ENCODE data around the gene ICAM1.
"Not testable (repeated sequence)": the region's sequence is repeated elsewhere in the genome, so short reads cannot be mapped to it uniquely, and the experiment has no call there.

ICAM1 gene

GRCh38 chr19:10230173-10230860 lies 40.6 kb upstream of the ICAM1 start:
- Histone ChIP-seq H3K4me2 (ENCODE audit: low read length) (peak overlapping the region; percentile 99), H3K4me3 (ENCODE audit: low read length) (peak overlapping the region; percentile 87), H3K4me1 (ENCODE audit: control insufficient read depth, insufficient read depth, low read length) (peaks cover 19% of the 10 kb centered on the region), H3K9ac (ENCODE audit: low read depth, low read length) (peak overlapping the region; percentile 89), H3K27me3 (ENCODE audit: control insufficient read depth, insufficient read depth, low read length) (no peaks in the 10 kb centered on the region), H3K9me3 (replicated peaks; ENCODE audit: low read length) (no peaks in the 10 kb centered on the region), H3K36me3 (ENCODE audit: insufficient read depth, low read length) (no peaks in the 10 kb centered on the region)

- H3K9ac ChIP-seq (ENCODE audit: low read depth, low read length), result peak within 1 kb of the TSS; percentile 89
- H3K36me3 ChIP-seq (ENCODE audit: insufficient read depth, low read length), result no peaks in the 10 kb centered on the region
- no peaks in the 10 kb centered on the region for H3K9me3 ChIP-seq (replicated peaks; ENCODE audit: low read length)
- H3K27me3 ChIP-seq (ENCODE audit: control insufficient read depth, insufficient read depth, low read length), result no peaks in the 10 kb centered on the region
- H3K4me1 ChIP-seq (ENCODE audit: control insufficient read depth, insufficient read depth, low read length), result peaks cover 19% of the 10 kb centered on the region
- peak within 1 kb of the TSS; percentile 87 for H3K4me3 ChIP-seq (ENCODE audit: low read length)
- H3K4me2 ChIP-seq (ENCODE audit: low read length), result peak within 1 kb of the TSS; percentile 99
Measured at GRCh38 chr19:10230861-10231611, 39.9 kb upstream of the ICAM1 start, which contains the start of gene S1PR2. S1PR2 (minus strand) TSS chr19:10231331; CDS start chr19:10224905, 6,426 bp downstream.

GRCh38 chr19:10231612-10232228 lies 39.2 kb upstream of the ICAM1 start:
- Histone ChIP-seq H3K9me3 (replicated peaks; ENCODE audit: low read length) (no peaks in the 10 kb centered on the region), H3K9ac (ENCODE audit: low read depth, low read length) (no peak overlapping the region), H3K4me1 (ENCODE audit: control insufficient read depth, insufficient read depth, low read length) (peaks cover 13% of the 10 kb centered on the region), H3K4me3 (ENCODE audit: low read length) (peak overlapping the region; percentile 87), H3K4me2 (ENCODE audit: low read length) (peak overlapping the region; percentile 99), H3K27me3 (ENCODE audit: control insufficient read depth, insufficient read depth, low read length) (no peaks in the 10 kb centered on the region), H3K36me3 (ENCODE audit: insufficient read depth, low read length) (no peaks in the 10 kb centered on the region)

- peaks cover 7% of the 10 kb centered on the region for H3K4me1 ChIP-seq (ENCODE audit: control insufficient read depth, insufficient read depth, low read length)
- no peaks in the 10 kb centered on the region for H3K9me3 ChIP-seq (replicated peaks; ENCODE audit: low read length)
- H3K27me3 ChIP-seq (ENCODE audit: control insufficient read depth, insufficient read depth, low read length), result no peaks in the 10 kb centered on the region
- no peaks in the 10 kb centered on the region for H3K36me3 ChIP-seq (ENCODE audit: insufficient read depth, low read length)
- H3K4me3 ChIP-seq (ENCODE audit: low read length), result no peak overlapping the region
- H3K4me2 ChIP-seq (ENCODE audit: low read length), result no peak overlapping the region
- no peak overlapping the region for H3K9ac ChIP-seq (ENCODE audit: low read depth, low read length)
Measured at GRCh38 chr19:10233946-10234345, 37.0 kb upstream of the ICAM1 start.

- Histone ChIP-seq H3K9me3 (replicated peaks; ENCODE audit: low read length) (no peaks in the 10 kb centered on the region), H3K4me1 (ENCODE audit: control insufficient read depth, insufficient read depth, low read length) (peaks cover 5% of the 10 kb centered on the region), H3K27me3 (ENCODE audit: control insufficient read depth, insufficient read depth, low read length) (no peaks in the 10 kb centered on the region), H3K4me3 (ENCODE audit: low read length) (no peak overlapping the region), H3K36me3 (ENCODE audit: insufficient read depth, low read length) (no peaks in the 10 kb centered on the region), H3K4me2 (ENCODE audit: low read length) (no peak overlapping the region), H3K9ac (ENCODE audit: low read depth, low read length) (no peak overlapping the region)
Measured at GRCh38 chr19:10235003-10235402, 35.9 kb upstream of the ICAM1 start.

- not testable (repeated sequence) for H3K9ac ChIP-seq (ENCODE audit: low read depth, low read length); H3K4me1 ChIP-seq (ENCODE audit: control insufficient read depth, insufficient read depth, low read length); H3K4me3 ChIP-seq (ENCODE audit: low read length); H3K9me3 ChIP-seq (replicated peaks; ENCODE audit: low read length); H3K4me2 ChIP-seq (ENCODE audit: low read length); H3K36me3 ChIP-seq (ENCODE audit: insufficient read depth, low read length); H3K27me3 ChIP-seq (ENCODE audit: control insufficient read depth, insufficient read depth, low read length)
Measured at GRCh38 chr19:10235409-10235808, 35.5 kb upstream of the ICAM1 start.

- H3K9me3 ChIP-seq (replicated peaks; ENCODE audit: low read length), result no peaks in the 10 kb centered on the region
- H3K4me3 ChIP-seq (ENCODE audit: low read length), result no peak overlapping the region
- H3K9ac ChIP-seq (ENCODE audit: low read depth, low read length), result no peak overlapping the region
- no peaks in the 10 kb centered on the region for H3K36me3 ChIP-seq (ENCODE audit: insufficient read depth, low read length)
- H3K4me1 ChIP-seq (ENCODE audit: control insufficient read depth, insufficient read depth, low read length), result no peaks in the 10 kb centered on the region
- H3K4me2 ChIP-seq (ENCODE audit: low read length), result no peak overlapping the region
- no peaks in the 10 kb centered on the region for H3K27me3 ChIP-seq (ENCODE audit: control insufficient read depth, insufficient read depth, low read length)
Measured at GRCh38 chr19:10237702-10238101, 33.2 kb upstream of the ICAM1 start.

- no peak overlapping the region for H3K9ac ChIP-seq (ENCODE audit: low read depth, low read length)
- H3K4me3 ChIP-seq (ENCODE audit: low read length), result no peak overlapping the region
Measured at GRCh38 chr19:10238172-10238783, 32.6 kb upstream of the ICAM1 start.

GRCh38 chr19:10241826-10242449 lies 29.0 kb upstream of the ICAM1 start:
- H3K27me3 ChIP-seq (ENCODE audit: control insufficient read depth, insufficient read depth, low read length); H3K4me2 ChIP-seq (ENCODE audit: low read length); H3K4me1 ChIP-seq (ENCODE audit: control insufficient read depth, insufficient read depth, low read length); H3K9ac ChIP-seq (ENCODE audit: low read depth, low read length); H3K9me3 ChIP-seq (replicated peaks; ENCODE audit: low read length); H3K36me3 ChIP-seq (ENCODE audit: insufficient read depth, low read length); H3K4me3 ChIP-seq (ENCODE audit: low read length): not testable (repeated sequence)

More at GRCh38 chr19:10238172-10238783, 32.6 kb upstream of the ICAM1 start:
- Histone ChIP-seq H3K9me3 (replicated peaks; ENCODE audit: low read length) (no peaks in the 10 kb centered on the region), H3K4me2 (ENCODE audit: low read length) (no peak overlapping the region), H3K36me3 (ENCODE audit: insufficient read depth, low read length) (no peaks in the 10 kb centered on the region), H3K4me1 (ENCODE audit: control insufficient read depth, insufficient read depth, low read length) (no peaks in the 10 kb centered on the region), H3K27me3 (ENCODE audit: control insufficient read depth, insufficient read depth, low read length) (no peaks in the 10 kb centered on the region)

GRCh38 chr19:10243606-10244005 lies 27.3 kb upstream of the ICAM1 start:
- H3K9ac ChIP-seq (ENCODE audit: low read depth, low read length), result no peak overlapping the region
- no peak overlapping the region for H3K4me3 ChIP-seq (ENCODE audit: low read length)
- H3K4me1 ChIP-seq (ENCODE audit: control insufficient read depth, insufficient read depth, low read length), result no peaks in the 10 kb centered on the region
- no peaks in the 10 kb centered on the region for H3K9me3 ChIP-seq (replicated peaks; ENCODE audit: low read length)
- no peaks in the 10 kb centered on the region for H3K27me3 ChIP-seq (ENCODE audit: control insufficient read depth, insufficient read depth, low read length)
- no peaks in the 10 kb centered on the region for H3K36me3 ChIP-seq (ENCODE audit: insufficient read depth, low read length)
- no peak overlapping the region for H3K4me2 ChIP-seq (ENCODE audit: low read length)
